Skin of body (tissue), 2 donors: ENCODE data around the gene SLC4A4. TPM values are rescaled to one million over a fixed set of nuclear protein-coding genes. Genes with fewer than 3 reads are reported as not detected.

ENCODE experiments used
- DNase-seq: peaks from one replicate; lab custom pipeline; 2025; lab: John Stamatoyannopoulos, UW
- total RNA-seq: library from RNA; depleted of rRNA; stranded (reverse); fragments of >200 nt; gene quantifications from one replicate; pipeline ENCODE4 v1.2.3, GENCODE V29; 2014

SLC4A4 gene
- total RNA-seq, 1 donor from 2014 or later, result 4.4 TPM

DNA sequence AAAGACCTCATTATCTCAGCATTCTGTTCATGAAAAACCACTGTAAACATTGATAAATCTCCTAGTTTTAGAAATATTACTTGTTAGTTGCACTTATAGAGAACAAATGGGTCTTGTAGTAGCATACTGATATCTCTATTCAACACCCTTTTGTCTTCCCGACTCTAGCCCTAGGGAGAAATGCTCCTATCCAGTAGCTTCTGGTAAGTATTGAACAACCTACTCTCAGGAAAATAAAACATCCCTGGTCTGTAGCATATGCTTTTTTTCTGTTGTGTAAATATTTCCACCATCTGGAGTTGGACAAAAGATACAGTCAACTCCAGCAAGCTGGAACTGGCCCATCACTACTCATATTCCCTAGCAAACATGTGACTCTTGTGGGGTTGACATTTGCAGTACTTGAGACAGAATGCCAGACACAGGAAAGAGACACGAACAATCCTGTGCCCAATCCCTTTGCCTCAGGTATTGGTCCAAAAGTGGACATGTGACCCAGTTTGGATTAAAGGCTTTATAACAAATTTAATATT, 256.8 kb downstream of the SLC4A4 start:
- DNase-seq, result no peak

DNA sequence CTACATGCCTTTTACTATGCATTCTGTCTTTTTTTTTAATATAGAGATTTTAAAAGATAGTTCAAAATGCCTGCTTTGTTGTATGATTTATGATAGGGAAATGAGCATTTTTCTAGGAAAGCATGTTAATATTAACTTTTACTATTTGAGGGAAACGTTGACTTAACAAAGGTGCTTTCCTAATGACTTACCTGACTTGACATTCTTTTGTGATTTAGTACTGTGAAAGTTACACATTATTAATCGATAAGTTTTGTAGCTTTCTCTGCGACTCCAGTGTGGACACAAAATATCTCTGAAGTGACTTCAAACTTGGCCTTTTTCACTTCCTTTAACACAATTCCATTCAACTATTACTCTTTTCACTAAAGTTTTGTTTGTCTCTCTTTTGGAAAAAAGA, 260.8 kb downstream of the SLC4A4 start:
- no peak for DNase-seq

- no peak for DNase-seq
Observed at GRCh38 chr4:71602289-71602900, 263.6 kb downstream of the SLC4A4 start.

DNA sequence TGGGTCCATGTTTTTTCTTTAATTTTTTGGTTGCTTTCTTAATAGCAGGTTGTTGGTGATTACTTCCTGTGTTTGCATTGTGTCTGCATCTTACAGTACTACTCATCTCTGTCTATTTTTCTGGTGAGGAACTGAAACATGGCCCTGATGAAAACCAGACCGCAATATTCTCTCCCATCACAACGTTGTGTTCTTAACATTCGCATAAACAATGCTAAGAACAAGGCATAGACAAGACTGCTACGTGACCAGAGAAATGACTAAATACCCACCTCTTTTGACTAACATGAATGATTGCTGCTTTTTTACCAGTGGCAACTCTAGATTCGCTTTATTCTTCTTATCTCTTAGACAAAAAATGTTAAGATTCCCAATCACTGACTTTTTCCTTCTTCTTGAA, 266.0 kb downstream of the SLC4A4 start:
- no peak for DNase-seq

- no peak for DNase-seq
Observed at GRCh38 chr4:71607109-71607508, 268.3 kb downstream of the SLC4A4 start.

- DNase-seq, result no peak
Observed at GRCh38 chr4:71607780-71608677, 269.2 kb downstream of the SLC4A4 start.

DNA sequence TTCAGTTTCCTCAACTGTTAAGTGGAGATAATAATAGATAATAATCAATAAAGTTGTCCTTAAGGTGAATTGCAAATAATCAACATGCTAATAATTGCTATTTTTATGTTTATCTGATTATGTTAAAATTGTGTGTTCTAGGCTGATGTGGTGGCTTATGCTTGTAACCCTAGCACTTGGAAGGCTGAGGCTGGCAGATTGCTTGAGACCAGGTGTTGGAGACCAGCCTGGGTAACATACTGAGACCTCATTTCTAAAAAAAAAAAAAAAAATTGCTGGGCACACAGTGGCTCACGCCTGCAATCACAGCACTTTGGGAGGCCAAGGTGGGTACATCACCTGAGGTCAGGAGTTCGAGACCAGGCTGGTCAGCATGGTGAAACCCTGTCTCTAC, 269.9 kb downstream of the SLC4A4 start:
- DNase-seq, result no peak

DNA sequence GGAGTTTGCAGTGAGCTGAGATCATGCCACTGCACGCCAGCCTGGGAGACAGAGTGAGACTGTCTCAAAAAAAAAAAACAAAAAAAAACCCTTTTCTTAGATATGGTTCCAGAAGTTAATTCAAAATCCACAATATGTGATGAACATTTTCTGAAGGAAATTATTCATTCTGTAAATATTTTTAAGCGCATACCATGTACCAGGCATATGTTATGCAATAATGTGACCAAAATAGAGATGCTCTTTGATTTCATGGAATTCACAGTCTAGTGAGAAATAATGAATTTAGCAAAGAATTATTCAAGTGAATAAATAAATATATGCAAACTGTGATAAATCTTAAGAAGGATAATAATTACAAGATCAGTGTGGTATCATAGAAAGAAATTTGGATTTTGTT, 270.3 kb downstream of the SLC4A4 start:
- no peak for DNase-seq

DNA sequence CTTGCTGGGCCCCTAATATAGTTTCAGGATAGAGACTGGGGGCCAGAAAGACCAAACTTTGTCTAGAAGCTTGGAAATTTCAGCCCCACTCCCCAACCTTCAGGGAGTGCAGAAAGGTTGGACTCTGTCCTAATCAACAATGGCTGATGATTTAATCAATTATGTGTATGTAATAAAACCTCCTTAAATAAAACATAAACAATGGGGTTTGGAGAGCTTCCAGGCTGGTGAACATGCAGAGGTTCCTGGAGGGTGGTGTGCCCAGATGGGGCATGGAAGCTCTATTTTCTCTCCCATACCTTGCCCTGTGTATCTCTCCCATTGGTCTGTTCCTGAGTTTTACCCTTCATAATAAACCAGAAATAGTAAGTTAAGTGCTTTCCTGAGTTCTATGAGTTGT, 270.8 kb downstream of the SLC4A4 start:
- DNase-seq, result no peak

GRCh38 chr4:71614621-71615020, 275.8 kb downstream of the SLC4A4 start:
- DNase-seq, result no peak

DNA sequence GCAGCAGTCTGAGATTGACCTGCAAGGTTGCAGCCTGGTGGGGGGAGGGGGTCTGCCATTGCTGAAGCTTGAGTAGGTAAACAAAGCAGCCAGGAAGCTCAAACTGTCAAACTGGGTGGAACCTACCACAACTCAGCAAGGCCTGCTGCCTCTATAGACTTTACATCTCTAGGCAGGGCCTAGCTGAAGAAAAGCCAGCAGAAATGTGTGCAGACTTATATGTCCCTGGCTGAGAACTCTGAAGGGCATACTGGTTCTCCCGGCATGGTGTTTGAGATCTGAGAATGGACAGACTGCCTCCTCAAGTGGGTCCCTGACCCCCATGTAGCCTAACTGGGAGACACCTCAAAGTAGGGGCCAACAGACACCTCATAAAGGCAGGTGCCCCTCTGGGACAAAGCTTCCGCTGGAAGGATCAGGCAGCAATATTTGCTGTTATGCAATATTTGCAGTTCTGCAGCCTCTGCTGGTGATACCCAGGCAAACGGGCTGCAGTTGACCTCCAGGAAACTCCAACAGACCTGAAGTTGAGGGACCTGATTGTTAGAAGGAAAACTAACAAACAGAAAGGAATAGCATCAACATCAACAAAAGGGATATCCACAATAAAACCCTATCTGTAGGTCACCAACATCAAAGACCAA, 277.5 kb downstream of the SLC4A4 start:
- no peak for DNase-seq
